H1 (cell line): ENCODE measurements around the gene KRT8.

ENCODE experiments used
- BACH1 ChIP-seq: IDR thresholded peaks from 2 replicates; pipeline ENCODE4 v1.6.1; 2012; ENCODE audit warnings: low read length, improper control_type of control experiment
- EGR1 ChIP-seq: IDR thresholded peaks from 2 replicates; pipeline ENCODE4 v1.6.1; 2011; ENCODE audit warnings: low read depth, low read length, borderline replicate concordance
- EZH2 ChIP-seq: fragments of 200-600 bp; sonication (generic); IDR thresholded peaks from 2 replicates; pipeline ENCODE4 v1.7.1; 2012; ENCODE audit warnings: low read depth, mild to moderate bottlenecking, moderate library complexity, low read length, inconsistent platforms; ENCODE audit not compliant: severe bottlenecking
- HDAC6 ChIP-seq: IDR thresholded peaks from one replicate; pipeline ENCODE4 v1.7.1; 2012; ENCODE audit warnings: low read depth, mild to moderate bottlenecking, inconsistent platforms, low read length, moderate library complexity
- POLR2A ChIP-seq, 2 experiments: IDR thresholded peaks; 1 replicate in 1 of 2; 2 replicates in 1 of 2; pipeline ENCODE4 v1.6.1; 2011; ENCODE audit warnings: low read depth in 2 of 2, low read length in 2 of 2, mild to moderate bottlenecking in 2 of 2; ENCODE audit errors: control extremely low read depth in 1 of 2
- SUZ12 ChIP-seq: fragments of 200-600 bp; sonication (generic); IDR thresholded peaks from 2 replicates; pipeline ENCODE4 v1.6.1; 2012; ENCODE audit warnings: mild to moderate bottlenecking, inconsistent platforms, low read length, moderate library complexity, mixed read lengths
- TF ChIP-seq, protein P1 (sequence below), 3 experiments: IDR thresholded peaks; 1 replicate in 2 of 3; 2 replicates in 1 of 3; pipeline versions ENCODE4 v1.5.1 to v1.6.1; 2011; ENCODE audit warnings: low read length in 3 of 3, mild to moderate bottlenecking in 3 of 3, inconsistent platforms in 2 of 3, low read depth in 1 of 3, moderate library complexity in 1 of 3; ENCODE audit not compliant: insufficient read depth in 1 of 3; ENCODE audit errors: control extremely low read depth in 1 of 3
- TF ChIP-seq, protein P2 (sequence below): IDR thresholded peaks from 2 replicates; pipeline ENCODE4 v1.6.1; 2011; ENCODE audit warnings: low read length, improper control_type of control experiment

DNA sequence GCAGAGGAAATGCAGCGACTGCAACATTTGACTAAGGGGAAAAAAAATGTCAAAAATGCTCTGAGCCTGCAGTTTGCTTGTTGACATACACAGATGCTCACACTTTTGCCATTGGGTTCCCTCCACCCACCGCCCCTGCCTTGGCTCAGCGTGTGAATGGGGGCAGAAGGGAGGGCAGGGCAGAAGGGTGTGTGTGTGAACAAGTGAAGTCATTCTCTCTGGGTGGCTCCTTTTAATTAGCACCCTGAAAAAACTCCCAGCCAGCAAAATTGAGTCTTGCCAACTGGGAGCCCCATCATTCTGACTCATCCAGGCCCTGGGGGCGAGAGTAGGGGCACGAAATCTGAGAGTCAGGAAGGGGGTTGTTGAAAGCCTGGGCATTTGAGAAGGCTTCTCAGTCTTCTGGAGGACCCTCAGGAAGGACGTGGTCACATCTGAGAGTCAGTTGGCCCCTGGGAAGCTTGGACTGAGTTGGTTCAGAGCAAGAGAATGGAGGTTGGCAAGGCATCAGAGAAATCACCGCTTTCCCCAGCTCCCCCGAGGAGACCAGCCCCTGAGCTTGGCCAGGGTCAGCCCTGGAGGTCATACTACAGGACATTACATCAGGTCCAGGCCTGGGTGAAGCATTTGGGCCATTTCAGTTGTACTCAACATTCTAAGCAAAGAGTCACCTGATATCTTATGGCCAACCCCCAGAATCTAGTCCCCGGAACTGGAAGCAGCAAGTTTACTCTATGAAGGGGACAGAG, 33.4 kb downstream of the KRT8 start:
- TF ChIP-seq, protein P1, sequence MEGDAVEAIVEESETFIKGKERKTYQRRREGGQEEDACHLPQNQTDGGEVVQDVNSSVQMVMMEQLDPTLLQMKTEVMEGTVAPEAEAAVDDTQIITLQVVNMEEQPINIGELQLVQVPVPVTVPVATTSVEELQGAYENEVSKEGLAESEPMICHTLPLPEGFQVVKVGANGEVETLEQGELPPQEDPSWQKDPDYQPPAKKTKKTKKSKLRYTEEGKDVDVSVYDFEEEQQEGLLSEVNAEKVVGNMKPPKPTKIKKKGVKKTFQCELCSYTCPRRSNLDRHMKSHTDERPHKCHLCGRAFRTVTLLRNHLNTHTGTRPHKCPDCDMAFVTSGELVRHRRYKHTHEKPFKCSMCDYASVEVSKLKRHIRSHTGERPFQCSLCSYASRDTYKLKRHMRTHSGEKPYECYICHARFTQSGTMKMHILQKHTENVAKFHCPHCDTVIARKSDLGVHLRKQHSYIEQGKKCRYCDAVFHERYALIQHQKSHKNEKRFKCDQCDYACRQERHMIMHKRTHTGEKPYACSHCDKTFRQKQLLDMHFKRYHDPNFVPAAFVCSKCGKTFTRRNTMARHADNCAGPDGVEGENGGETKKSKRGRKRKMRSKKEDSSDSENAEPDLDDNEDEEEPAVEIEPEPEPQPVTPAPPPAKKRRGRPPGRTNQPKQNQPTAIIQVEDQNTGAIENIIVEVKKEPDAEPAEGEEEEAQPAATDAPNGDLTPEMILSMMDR (IDR thresholded peaks at IDR 0.05; ENCODE audit: control extremely low read depth in 1 of 3, insufficient read depth in 1 of 3, low read depth in 1 of 3, low read length in 3 of 3), result no peak
- TF ChIP-seq BACH1 (no peak), EZH2 (no peak), POLR2A (IDR thresholded peaks at IDR 0.05; ENCODE audit: control extremely low read depth in 1 of 2, low read depth in 2 of 2, low read length in 2 of 2) (no peak), HDAC6 (no peak), SUZ12 (no peak), EGR1 (no peak)
- TF ChIP-seq, protein P2, sequence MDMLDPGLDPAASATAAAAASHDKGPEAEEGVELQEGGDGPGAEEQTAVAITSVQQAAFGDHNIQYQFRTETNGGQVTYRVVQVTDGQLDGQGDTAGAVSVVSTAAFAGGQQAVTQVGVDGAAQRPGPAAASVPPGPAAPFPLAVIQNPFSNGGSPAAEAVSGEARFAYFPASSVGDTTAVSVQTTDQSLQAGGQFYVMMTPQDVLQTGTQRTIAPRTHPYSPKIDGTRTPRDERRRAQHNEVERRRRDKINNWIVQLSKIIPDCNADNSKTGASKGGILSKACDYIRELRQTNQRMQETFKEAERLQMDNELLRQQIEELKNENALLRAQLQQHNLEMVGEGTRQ, result no peak
